OCI-LY1 (cell line): ENCODE results near the gene CALM3.

Source experiments
- EZH2 ChIP-seq: fragments of 200-600 bp; sonication (generic), shearing (Covaris generic); IDR thresholded peaks from 2 replicates; pipeline ENCODE4 v1.8.0; 2017; ENCODE audit warnings: borderline replicate concordance, mixed run types, mild to moderate bottlenecking, antibody characterized with exemption, low read length, moderate library complexity, mixed read lengths
- TF ChIP-seq, protein P1 (sequence below): fragments of 200-600 bp; sonication (generic), shearing (Covaris generic); IDR thresholded peaks from 2 replicates; pipeline ENCODE4 v1.5.1; 2017; ENCODE audit warnings: mild to moderate bottlenecking, antibody characterized with exemption, low read length, moderate library complexity, mixed read lengths

DNA sequence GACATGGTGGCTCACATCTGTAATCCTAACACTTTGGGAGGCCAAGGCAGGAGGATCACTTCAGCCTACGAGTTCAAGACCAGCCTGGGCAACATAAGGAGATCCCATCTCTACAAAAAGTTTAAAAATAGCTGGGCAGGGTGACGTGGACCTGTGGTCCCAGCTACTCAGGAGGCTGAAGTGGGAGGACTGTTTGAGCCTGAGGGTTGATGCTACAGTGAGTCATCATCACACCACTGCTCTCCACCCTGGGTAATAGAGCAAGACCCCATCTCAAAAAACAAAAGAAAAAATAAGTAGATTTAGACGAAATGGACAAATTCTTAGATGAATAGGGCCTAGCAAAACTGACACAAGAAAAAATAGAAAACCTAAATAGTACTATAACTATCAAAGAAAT is 45.3 kb downstream of the CALM3 start:
- TF ChIP-seq, protein P1, sequence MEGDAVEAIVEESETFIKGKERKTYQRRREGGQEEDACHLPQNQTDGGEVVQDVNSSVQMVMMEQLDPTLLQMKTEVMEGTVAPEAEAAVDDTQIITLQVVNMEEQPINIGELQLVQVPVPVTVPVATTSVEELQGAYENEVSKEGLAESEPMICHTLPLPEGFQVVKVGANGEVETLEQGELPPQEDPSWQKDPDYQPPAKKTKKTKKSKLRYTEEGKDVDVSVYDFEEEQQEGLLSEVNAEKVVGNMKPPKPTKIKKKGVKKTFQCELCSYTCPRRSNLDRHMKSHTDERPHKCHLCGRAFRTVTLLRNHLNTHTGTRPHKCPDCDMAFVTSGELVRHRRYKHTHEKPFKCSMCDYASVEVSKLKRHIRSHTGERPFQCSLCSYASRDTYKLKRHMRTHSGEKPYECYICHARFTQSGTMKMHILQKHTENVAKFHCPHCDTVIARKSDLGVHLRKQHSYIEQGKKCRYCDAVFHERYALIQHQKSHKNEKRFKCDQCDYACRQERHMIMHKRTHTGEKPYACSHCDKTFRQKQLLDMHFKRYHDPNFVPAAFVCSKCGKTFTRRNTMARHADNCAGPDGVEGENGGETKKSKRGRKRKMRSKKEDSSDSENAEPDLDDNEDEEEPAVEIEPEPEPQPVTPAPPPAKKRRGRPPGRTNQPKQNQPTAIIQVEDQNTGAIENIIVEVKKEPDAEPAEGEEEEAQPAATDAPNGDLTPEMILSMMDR, result no peak
- no peak for TF ChIP-seq EZH2
